Measurements from ENCODE around the gene FBLN2. TPM values are rescaled to one million over a fixed set of nuclear protein-coding genes. Genes with fewer than 3 reads are reported as not detected.

The FBLN2 gene
- total RNA-seq, 2 donors from 2014 or later, result not detected

GRCh38 chr3:13627681-13628080, 78.8 kb downstream of the FBLN2 start:
- no peak for DNase-seq (ENCODE audit: low spot score)
- Mint-ChIP-seq H3K9me3 (no peaks in the 10 kb centered on the region), H3K27ac (no peak overlapping the region), H3K27me3 (no peaks in the 10 kb centered on the region), H3K36me3 (no peaks in the 10 kb centered on the region), H3K4me1 (ENCODE audit: low read depth in 2 of 2) (peaks cover 0 to 3% of the 10 kb centered on the region in 2 donors), H3K4me3 (no peak overlapping the region)
- no peak for ATAC-seq

DNA sequence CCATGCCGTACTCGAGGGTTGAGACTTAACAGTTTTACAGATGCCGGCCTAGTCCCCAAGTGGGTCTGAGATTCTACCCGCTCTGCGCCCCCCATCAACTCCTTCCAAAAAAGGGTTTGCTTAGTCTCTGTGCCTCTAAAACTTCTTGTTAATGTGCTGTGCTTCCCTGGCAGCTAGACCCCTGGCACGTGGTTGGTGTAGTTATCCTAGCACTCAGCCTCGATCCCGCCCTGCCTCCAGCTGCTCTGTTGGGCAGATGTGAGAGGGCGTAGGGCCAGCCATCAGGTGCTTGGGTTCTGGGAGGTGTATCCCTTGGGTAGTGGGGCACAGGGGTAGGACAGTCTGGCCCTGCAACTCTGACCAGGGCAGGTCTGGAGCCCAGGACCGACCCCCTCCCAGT, 79.5 kb downstream of the FBLN2 start:
- peaks cover 0 to under 1% of the 10 kb centered on the region in 2 donors for H3K4me1 Mint-ChIP-seq (ENCODE audit: low read depth in 2 of 2)
- H3K36me3 Mint-ChIP-seq, result no peaks in the 10 kb centered on the region
- no peak for ATAC-seq
- DNase-seq (ENCODE audit: low spot score), result no peak
- no peaks in the 10 kb centered on the region for H3K27me3 Mint-ChIP-seq
- H3K4me3 Mint-ChIP-seq, result no peak overlapping the region
- H3K27ac Mint-ChIP-seq, result no peak overlapping the region
- no peaks in the 10 kb centered on the region for H3K9me3 Mint-ChIP-seq

- no peak overlapping the region for H3K4me3 Mint-ChIP-seq
- ATAC-seq (no peak), DNase-seq (ENCODE audit: low spot score) (no peak)
- H3K9me3 Mint-ChIP-seq, result no peaks in the 10 kb centered on the region
- no peak overlapping the region for H3K27ac Mint-ChIP-seq
- no peaks in the 10 kb centered on the region for H3K27me3 Mint-ChIP-seq
- no peaks in the 10 kb centered on the region for H3K36me3 Mint-ChIP-seq
- H3K4me1 Mint-ChIP-seq (ENCODE audit: low read depth in 2 of 2), result no peaks in the 10 kb centered on the region
Measured at GRCh38 chr3:13628841-13629551, 80.1 kb downstream of the FBLN2 start.

- no peaks in the 10 kb centered on the region for H3K9me3 Mint-ChIP-seq
- H3K4me3 Mint-ChIP-seq, result no peak overlapping the region
- H3K27ac Mint-ChIP-seq, result no peak overlapping the region
- ATAC-seq, result no peak
- no peaks in the 10 kb centered on the region for H3K4me1 Mint-ChIP-seq (ENCODE audit: low read depth in 2 of 2)
- H3K27me3 Mint-ChIP-seq, result no peaks in the 10 kb centered on the region
- no peaks in the 10 kb centered on the region for H3K36me3 Mint-ChIP-seq
- DNase-seq (ENCODE audit: low spot score), result no peak
Measured at GRCh38 chr3:13629644-13630043, 80.7 kb downstream of the FBLN2 start.

- no peak for DNase-seq (ENCODE audit: low spot score)
- Mint-ChIP-seq H3K27ac (no peak overlapping the region), H3K27me3 (no peaks in the 10 kb centered on the region)
Measured at GRCh38 chr3:13631256-13631655, 82.3 kb downstream of the FBLN2 start.

GRCh38 chr3:13633176-13633575, 84.3 kb downstream of the FBLN2 start:
- Mint-ChIP-seq H3K36me3 (no peaks in the 10 kb centered on the region), H3K4me1 (ENCODE audit: low read depth in 2 of 2) (no peaks in the 10 kb centered on the region), H3K27me3 (no peaks in the 10 kb centered on the region), H3K4me3 (no peak overlapping the region), H3K9me3 (no peaks in the 10 kb centered on the region), H3K27ac (no peak overlapping the region)
- ATAC-seq, result no peak
- no peak for DNase-seq (ENCODE audit: low spot score)

More at GRCh38 chr3:13631256-13631655, 82.3 kb downstream of the FBLN2 start:
- no peak overlapping the region for H3K4me3 Mint-ChIP-seq
- H3K9me3 Mint-ChIP-seq, result no peaks in the 10 kb centered on the region
- no peak for ATAC-seq
- H3K36me3 Mint-ChIP-seq, result no peaks in the 10 kb centered on the region
- H3K4me1 Mint-ChIP-seq (ENCODE audit: low read depth in 2 of 2), result no peaks in the 10 kb centered on the region

DNA sequence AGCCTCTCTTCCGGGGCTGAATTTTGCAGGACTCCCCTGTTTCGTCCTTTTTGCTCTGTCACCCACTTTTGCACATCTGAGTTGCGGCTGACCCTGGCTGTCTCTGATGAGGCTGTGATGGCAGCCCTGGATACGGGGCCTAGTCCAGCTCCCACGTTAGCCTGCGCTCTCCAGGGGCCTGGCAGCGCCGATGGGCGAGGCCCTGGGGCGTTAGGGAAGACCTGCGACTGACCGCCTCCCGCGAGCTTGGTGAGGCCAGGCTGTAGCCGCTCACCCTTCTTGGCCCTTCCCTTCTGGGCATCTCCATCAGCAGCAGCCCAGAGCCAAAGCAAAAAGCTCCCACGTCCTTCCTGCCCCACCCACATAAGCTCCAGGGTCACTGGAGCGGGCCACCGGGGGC, 85.2 kb downstream of the FBLN2 start:
- H3K27me3 Mint-ChIP-seq, result no peaks in the 10 kb centered on the region
- no peak overlapping the region for H3K4me3 Mint-ChIP-seq
- H3K4me1 Mint-ChIP-seq (ENCODE audit: low read depth in 2 of 2), result no peaks in the 10 kb centered on the region
- H3K27ac Mint-ChIP-seq, result no peak overlapping the region
- no peak for DNase-seq (ENCODE audit: low spot score)
- no peak for ATAC-seq
- H3K36me3 Mint-ChIP-seq, result no peaks in the 10 kb centered on the region
- H3K9me3 Mint-ChIP-seq, result no peaks in the 10 kb centered on the region

DNA sequence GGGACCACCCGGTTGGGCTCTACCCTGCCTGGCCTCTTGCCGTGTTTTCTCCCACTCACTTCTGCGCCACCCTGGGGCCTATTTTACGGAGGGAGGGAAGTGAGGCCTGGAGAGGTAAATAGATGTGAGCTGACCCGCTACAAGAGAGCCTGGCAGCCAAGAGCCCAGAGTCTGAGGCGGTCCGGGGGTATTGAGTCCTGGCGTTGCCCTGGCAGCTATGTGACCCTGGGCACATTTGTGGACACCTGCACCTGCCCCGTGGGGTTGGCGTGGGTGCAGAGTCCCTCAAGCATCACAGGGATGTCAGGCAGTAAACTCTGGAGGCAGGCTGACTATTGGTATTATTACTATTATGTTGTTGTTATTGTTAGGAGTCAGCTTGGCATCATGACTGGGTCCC, 85.7 kb downstream of the FBLN2 start:
- Mint-ChIP-seq H3K27me3 (no peaks in the 10 kb centered on the region), H3K36me3 (no peaks in the 10 kb centered on the region), H3K27ac (no peak overlapping the region), H3K9me3 (no peaks in the 10 kb centered on the region), H3K4me3 (no peak overlapping the region), H3K4me1 (ENCODE audit: low read depth in 2 of 2) (no peaks in the 10 kb centered on the region)
- ATAC-seq, result no peak
- DNase-seq (ENCODE audit: low spot score), result no peak

- ATAC-seq (no peak), DNase-seq (ENCODE audit: low spot score) (no peak)
- Mint-ChIP-seq H3K9me3 (no peaks in the 10 kb centered on the region), H3K27ac (no peak overlapping the region), H3K4me3 (no peak overlapping the region), H3K27me3 (no peaks in the 10 kb centered on the region), H3K4me1 (ENCODE audit: low read depth in 2 of 2) (no peaks in the 10 kb centered on the region), H3K36me3 (no peaks in the 10 kb centered on the region)
Measured at GRCh38 chr3:13636186-13636585, 87.3 kb downstream of the FBLN2 start.

DNA sequence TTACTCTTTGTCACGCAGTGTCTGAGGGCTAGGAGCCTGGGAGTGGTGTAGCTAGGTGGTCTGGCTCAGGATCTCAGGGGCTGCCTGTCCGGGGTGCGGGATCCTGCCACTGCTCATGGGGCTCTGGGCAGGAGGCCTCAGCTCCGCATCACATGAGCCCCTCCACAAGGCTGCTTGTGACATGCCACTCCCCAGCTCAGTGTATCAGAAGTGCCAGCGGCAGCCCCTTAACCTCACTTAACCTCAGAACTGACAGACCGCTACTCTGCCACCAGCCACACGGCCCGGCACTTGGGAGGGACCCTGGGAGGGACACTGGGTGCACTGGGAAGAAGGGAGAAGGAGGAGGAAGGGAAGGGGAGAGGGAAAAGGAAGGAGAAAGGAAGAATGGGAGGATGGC, 87.9 kb downstream of the FBLN2 start:
- H3K4me1 Mint-ChIP-seq (ENCODE audit: low read depth in 2 of 2), result no peaks in the 10 kb centered on the region
- no peaks in the 10 kb centered on the region for H3K36me3 Mint-ChIP-seq
- no peaks in the 10 kb centered on the region for H3K27me3 Mint-ChIP-seq
- no peak overlapping the region for H3K27ac Mint-ChIP-seq
- ATAC-seq (no peak), DNase-seq (ENCODE audit: low spot score) (no peak)
- H3K4me3 Mint-ChIP-seq, result no peak overlapping the region
- H3K9me3 Mint-ChIP-seq, result no peaks in the 10 kb centered on the region

GRCh38 chr3:13637311-13637891, 88.5 kb downstream of the FBLN2 start:
- H3K9me3 Mint-ChIP-seq, result no peaks in the 10 kb centered on the region
- no peak overlapping the region for H3K4me3 Mint-ChIP-seq
- no peaks in the 10 kb centered on the region for H3K4me1 Mint-ChIP-seq (ENCODE audit: low read depth in 2 of 2)
- no peaks in the 10 kb centered on the region for H3K27me3 Mint-ChIP-seq
- H3K27ac Mint-ChIP-seq, result no peak overlapping the region
- no peak for DNase-seq (ENCODE audit: low spot score)
- ATAC-seq, result no peak
- no peaks in the 10 kb centered on the region for H3K36me3 Mint-ChIP-seq

DNA sequence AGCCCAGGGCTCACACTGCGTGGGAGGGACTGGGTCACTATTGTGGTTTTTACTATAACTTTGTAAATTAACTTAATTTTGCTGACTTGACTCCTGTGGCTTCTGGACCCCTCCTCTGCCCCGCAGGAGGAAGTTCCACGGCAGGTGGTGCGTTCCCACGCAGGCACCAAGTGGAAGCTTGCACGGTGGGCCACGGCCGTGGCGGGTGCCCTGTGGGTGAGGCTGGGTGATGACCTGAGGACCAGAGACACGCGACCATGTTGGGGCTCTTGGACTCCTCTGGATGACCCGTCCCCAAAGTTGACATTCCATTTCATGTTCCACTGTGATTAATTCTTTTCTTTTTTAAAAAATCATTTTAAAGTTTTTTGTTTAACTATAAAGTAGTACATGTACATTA, 89.0 kb downstream of the FBLN2 start:
- Mint-ChIP-seq H3K4me3 (no peak overlapping the region), H3K36me3 (no peaks in the 10 kb centered on the region), H3K27me3 (no peaks in the 10 kb centered on the region), H3K9me3 (no peaks in the 10 kb centered on the region), H3K4me1 (ENCODE audit: low read depth in 2 of 2) (no peaks in the 10 kb centered on the region), H3K27ac (no peak overlapping the region)
- ATAC-seq (no peak), DNase-seq (ENCODE audit: low spot score) (no peak)

DNA sequence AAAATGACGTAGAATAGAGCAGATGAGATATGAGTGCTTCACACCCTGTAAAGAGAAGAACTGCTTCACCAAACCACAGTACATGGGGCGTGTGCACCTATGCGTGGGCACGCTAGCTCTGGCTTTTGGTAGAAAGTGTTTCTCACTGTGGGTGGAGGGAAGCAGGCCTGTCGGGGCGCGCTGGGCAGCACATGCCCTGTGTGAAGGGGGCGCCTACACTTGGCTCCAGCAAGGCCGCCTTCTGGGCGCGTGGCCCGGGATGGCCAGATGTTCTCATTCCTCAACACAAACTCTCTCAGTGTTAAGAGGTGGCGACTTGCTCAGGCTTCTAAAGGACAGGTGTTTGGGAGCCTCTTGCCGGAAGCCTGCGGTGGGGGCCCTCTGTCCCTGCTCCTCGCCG, 90.0 kb downstream of the FBLN2 start:
- Mint-ChIP-seq H3K4me3 (no peak overlapping the region), H3K36me3 (no peaks in the 10 kb centered on the region), H3K4me1 (ENCODE audit: low read depth in 2 of 2) (no peaks in the 10 kb centered on the region), H3K27ac (no peak overlapping the region), H3K27me3 (no peaks in the 10 kb centered on the region), H3K9me3 (no peaks in the 10 kb centered on the region)
- DNase-seq (ENCODE audit: low spot score) (no peak), ATAC-seq (no peak)

- ATAC-seq (no peak), DNase-seq (ENCODE audit: low spot score) (no peak)
- H3K4me3 Mint-ChIP-seq, result no peak overlapping the region
Measured at GRCh38 chr3:13642597-13642996, 93.7 kb downstream of the FBLN2 start.

More at GRCh38 chr3:13642597-13642996, 93.7 kb downstream of the FBLN2 start:
- no peaks in the 10 kb centered on the region for H3K9me3 Mint-ChIP-seq
- H3K36me3 Mint-ChIP-seq, result no peaks in the 10 kb centered on the region
- peaks cover 15 to 16% of the 10 kb centered on the region in 2 donors for H3K27me3 Mint-ChIP-seq
- no peaks in the 10 kb centered on the region for H3K4me1 Mint-ChIP-seq (ENCODE audit: low read depth in 2 of 2)
- no peak overlapping the region for H3K27ac Mint-ChIP-seq

All from natural killer cell treated with Interleukin-12 subunit alpha and Interleukin-12 subunit beta and Interleukin-15 and Interleukin-18, amount 100 ng/mL, for 72 hours (primary cell).